D721Med (cell line): ENCODE results near the gene APLF.

Source experiments
- DNase-seq: peaks from one replicate; pipeline ENCODE4 v3.0.0; 2011; ENCODE audit warnings: low spot score; ENCODE audit not compliant: insufficient read length
- FAIRE-seq: peaks from 2 replicates; lab custom pipeline; 2011; peaks lifted over from hg19 to GRCh38; lab: Jason Lieb, UNC
- TF ChIP-seq, protein P1 (sequence below): IDR thresholded peaks from 2 replicates; pipeline ENCODE4 v1.5.1; 2012; ENCODE audit warnings: mild to moderate bottlenecking, control low read depth; ENCODE audit not compliant: insufficient read depth; ENCODE audit errors: missing control alignments

Gene APLF

DNA sequence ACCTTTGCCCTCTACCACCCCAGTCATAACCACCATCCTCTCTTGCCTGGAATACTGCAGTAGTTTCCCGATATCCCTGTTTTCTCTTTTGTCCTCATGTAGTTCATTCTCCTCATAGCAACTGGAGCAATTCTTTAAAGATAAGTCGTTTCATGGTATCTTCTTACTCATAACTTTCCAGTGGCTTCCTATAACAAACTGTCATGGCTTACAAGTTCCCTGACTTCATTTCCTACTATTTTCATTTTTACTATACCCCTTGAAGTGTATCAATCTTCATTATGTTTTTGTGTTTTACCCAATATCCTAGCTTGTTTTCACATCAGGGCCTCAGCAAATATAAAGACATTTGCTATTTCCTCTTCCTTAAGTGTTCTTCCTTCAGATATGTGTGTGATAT is 92.3 kb downstream of the APLF start:
- TF ChIP-seq, protein P1, sequence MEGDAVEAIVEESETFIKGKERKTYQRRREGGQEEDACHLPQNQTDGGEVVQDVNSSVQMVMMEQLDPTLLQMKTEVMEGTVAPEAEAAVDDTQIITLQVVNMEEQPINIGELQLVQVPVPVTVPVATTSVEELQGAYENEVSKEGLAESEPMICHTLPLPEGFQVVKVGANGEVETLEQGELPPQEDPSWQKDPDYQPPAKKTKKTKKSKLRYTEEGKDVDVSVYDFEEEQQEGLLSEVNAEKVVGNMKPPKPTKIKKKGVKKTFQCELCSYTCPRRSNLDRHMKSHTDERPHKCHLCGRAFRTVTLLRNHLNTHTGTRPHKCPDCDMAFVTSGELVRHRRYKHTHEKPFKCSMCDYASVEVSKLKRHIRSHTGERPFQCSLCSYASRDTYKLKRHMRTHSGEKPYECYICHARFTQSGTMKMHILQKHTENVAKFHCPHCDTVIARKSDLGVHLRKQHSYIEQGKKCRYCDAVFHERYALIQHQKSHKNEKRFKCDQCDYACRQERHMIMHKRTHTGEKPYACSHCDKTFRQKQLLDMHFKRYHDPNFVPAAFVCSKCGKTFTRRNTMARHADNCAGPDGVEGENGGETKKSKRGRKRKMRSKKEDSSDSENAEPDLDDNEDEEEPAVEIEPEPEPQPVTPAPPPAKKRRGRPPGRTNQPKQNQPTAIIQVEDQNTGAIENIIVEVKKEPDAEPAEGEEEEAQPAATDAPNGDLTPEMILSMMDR: no peak
- FAIRE-seq (no peak), DNase-seq (no peak)

DNA sequence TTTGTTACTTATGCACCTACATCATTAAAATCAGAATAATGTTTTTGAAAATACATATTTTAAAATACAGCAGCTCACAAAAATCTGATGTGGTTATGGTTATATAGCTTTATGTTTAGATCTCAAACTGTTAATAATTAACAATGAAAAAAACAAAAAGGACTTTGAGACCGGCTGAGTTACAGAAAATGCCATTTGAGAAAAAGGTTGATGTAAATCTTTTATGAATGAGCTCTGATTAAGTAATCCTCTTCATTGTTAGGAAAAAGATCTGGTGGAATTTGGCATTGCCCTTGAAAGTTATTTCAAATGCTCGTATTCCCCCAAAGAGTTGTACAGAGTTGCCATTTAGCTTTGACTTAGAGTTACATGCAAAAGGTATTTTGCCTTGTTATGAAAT is 93.2 kb downstream of the APLF start:
- TF ChIP-seq, protein P1: no peak
- DNase-seq (no peak), FAIRE-seq (no peak)

DNA sequence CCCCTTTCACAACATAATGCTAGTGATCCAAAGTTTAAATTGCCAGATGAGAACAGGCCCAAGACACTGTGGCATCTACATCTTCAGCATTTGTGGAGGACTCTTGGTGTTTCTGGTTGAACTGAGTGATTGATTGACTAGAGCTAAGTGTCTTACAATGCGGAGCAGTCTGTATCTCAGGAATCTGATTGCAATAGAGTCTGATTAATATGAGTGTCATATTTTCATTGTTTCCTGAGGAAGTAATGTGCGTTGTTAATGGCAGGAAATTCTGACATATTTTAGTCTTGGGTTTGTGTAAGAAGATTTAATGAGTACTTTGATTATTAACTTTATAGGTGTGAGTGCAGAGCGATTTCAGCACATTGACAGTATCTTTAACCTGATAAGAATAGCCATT is 94.0 kb downstream of the APLF start:
- TF ChIP-seq, protein P1: no peak
- FAIRE-seq (no peak), DNase-seq (no peak)

DNA sequence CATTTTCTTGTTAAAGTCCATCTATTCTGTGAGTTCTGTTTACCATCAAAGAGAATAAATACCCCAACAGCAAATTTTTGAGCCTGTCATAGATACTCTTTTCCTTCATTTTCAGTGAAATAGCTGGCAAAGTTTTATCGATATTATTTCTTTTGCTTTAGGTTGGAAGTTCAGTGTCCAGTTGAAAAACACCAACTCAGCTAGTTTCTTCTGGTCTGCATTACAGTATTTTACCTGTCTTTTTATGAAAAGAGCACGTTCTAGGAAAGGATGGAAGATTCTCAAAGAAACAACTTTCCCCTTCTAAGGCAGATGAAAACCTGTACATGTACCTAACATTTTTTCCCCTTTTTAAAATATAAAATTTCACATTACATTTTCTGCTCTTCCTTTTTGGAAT is 95.5 kb downstream of the APLF start:
- FAIRE-seq: no peak
- no peak for DNase-seq

DNA sequence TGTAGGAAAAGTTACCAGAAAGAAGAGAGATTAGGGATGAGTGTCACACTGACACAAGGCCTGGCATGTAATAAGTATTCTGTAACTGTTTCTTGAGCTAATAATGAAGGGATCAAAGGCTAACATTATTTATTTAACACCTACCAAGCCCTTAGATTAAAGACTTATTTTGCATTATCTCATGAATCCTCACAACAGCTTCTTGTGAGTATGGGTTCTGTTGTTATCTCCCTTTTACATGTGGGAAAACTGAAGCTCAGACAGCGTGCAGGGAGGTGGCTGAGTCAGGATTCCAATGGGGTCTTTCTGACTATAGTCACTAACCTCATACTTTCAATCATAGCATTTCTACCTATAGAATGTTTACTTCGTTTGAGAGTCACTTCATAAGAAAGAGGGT is 97.0 kb downstream of the APLF start:
- TF ChIP-seq, protein P1: no peak
- DNase-seq (no peak), FAIRE-seq (peak; percentile 91)

More for the DNA sequence above, 95.5 kb downstream of the APLF start:
- TF ChIP-seq, protein P1: no peak

DNA sequence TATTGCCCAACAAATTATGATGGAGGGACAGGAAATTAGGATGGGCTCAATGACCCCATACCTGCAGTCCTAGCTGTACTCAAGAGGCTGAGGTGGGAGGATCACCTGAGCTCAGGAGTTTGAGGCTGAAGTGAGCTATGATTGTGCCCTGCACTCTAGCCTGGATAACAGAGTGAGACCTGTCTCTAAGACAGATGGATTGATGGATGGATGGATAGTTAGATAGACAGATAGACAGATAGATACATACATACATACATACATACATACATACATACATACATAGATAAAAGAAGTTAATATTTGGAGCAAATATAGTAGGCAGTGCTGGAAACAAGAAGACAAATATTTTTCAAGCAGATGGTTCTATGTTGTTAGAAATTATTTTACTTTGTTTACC is 97.9 kb downstream of the APLF start:
- DNase-seq: no peak
- no peak for FAIRE-seq
- TF ChIP-seq, protein P1: no peak

DNA sequence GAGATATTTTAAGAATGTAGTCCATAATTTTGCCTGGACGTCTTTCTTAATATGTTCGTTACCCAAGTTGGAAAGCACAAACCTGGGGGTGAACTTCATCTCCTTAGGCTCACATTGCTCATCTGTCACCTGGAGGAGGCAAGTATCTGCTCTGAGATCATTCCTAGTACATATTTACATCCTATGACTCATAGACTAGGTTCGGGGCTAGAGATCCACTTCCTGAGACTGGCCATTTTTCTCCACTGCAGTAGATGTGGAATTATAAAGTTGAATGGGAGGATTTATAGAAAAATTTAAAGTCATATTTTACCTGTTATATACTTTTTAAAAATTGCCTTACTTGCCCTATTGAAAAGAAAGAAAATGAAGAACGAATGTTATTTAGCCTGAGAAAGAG is 98.5 kb downstream of the APLF start:
- TF ChIP-seq, protein P1: no peak
- FAIRE-seq: no peak
- DNase-seq: no peak
